Measurements from ENCODE around the gene CCNY.

- TF ChIP-seq CTCF (conservative IDR thresholded peaks at IDR 0.05; ENCODE audit: low read length) (no peak), EZH2phosphoT487 (IDR thresholded peaks at IDR 0.05; ENCODE audit: borderline replicate concordance) (no peak)
Observed at GRCh38 chr10:35487336-35488034, 151.2 kb downstream of the CCNY start.

Measured in Loucy (cell line).